ENCODE data around the gene UBXN11.

Gene UBXN11

GRCh38 chr1:26346274-26347033 lies 40.0 kb upstream of the UBXN11 start:
- no peak for DNase-seq (ENCODE audit: low read depth)
- TF ChIP-seq CTCF (IDR thresholded peaks at IDR 0.05; ENCODE audit: control insufficient read depth, insufficient read depth, low read depth, low read length, missing control alignments): no peak
- H3K4me3 ChIP-seq (ENCODE audit: control insufficient read depth, low read depth, low read length): no peak overlapping the region

- no peak overlapping the region for H3K4me3 ChIP-seq (ENCODE audit: control insufficient read depth, low read depth, low read length)
- TF ChIP-seq CTCF (IDR thresholded peaks at IDR 0.05; ENCODE audit: control insufficient read depth, insufficient read depth, low read depth, low read length, missing control alignments): no peak
- no peak for DNase-seq (ENCODE audit: low read depth)
These were observed 39.3 kb upstream of the UBXN11 start for GRCh38 chr1:26345718-26346117.

- DNase-seq (ENCODE audit: low read depth): no peak
- no peak for TF ChIP-seq CTCF (IDR thresholded peaks at IDR 0.05; ENCODE audit: control insufficient read depth, insufficient read depth, low read depth, low read length, missing control alignments)
- H3K4me3 ChIP-seq (ENCODE audit: control insufficient read depth, low read depth, low read length): no peak overlapping the region
These were observed 37.9 kb upstream of the UBXN11 start for GRCh38 chr1:26344147-26344920.

GRCh38 chr1:26340047-26340481 lies 33.6 kb upstream of the UBXN11 start:
- no peak for TF ChIP-seq CTCF (IDR thresholded peaks at IDR 0.05; ENCODE audit: control insufficient read depth, insufficient read depth, low read depth, low read length, missing control alignments)
- H3K4me3 ChIP-seq (ENCODE audit: control insufficient read depth, low read depth, low read length): no peak overlapping the region
- DNase-seq (ENCODE audit: low read depth): no peak

GRCh38 chr1:26338670-26339069 lies 32.2 kb upstream of the UBXN11 start:
- no peak overlapping the region for H3K4me3 ChIP-seq (ENCODE audit: control insufficient read depth, low read depth, low read length)
- TF ChIP-seq CTCF (IDR thresholded peaks at IDR 0.05; ENCODE audit: control insufficient read depth, insufficient read depth, low read depth, low read length, missing control alignments): no peak
- DNase-seq (ENCODE audit: low read depth): no peak

- TF ChIP-seq CTCF (IDR thresholded peaks at IDR 0.05; ENCODE audit: control insufficient read depth, insufficient read depth, low read depth, low read length, missing control alignments): no peak
- DNase-seq (ENCODE audit: low read depth): no peak
These were observed 31.2 kb upstream of the UBXN11 start for GRCh38 chr1:26337625-26338024.

More at GRCh38 chr1:26337625-26338024, 31.2 kb upstream of the UBXN11 start:
- no peak overlapping the region for H3K4me3 ChIP-seq (ENCODE audit: control insufficient read depth, low read depth, low read length)
